Coronary artery (tissue), 2 donors: ENCODE results near the gene JOSD2.

Experiments used
- DNase-seq: peaks from one replicate; pipeline ENCODE4 v3.0.0-alpha.2; 2017; ENCODE audit warnings: low spot score
- H3K27ac ChIP-seq, 2 donors: fragments of 200-600 bp; sonication (generic); one replicate each; pipeline ENCODE4 v1.5.1; 2016 to 2019
- H3K4me3 ChIP-seq: fragments of 200-600 bp; sonication (generic); 2 replicates; pipeline ENCODE4 v1.5.1; 2016; ENCODE audit warnings: mild to moderate bottlenecking, moderate library complexity
- CTCF ChIP-seq: fragments of 200-600 bp; sonication (generic); IDR thresholded peaks from one replicate; pipeline ENCODE4 v1.5.1; 2019; ENCODE audit warnings: antibody characterized with exemption

JOSD2 gene

GRCh38 chr19:50500060-50500752 lies 10.8 kb downstream of the JOSD2 start:
- no peak for DNase-seq
- Histone ChIP-seq H3K27ac (no peak overlapping the region), H3K4me3 (no peak overlapping the region)
- no peak for TF ChIP-seq CTCF

- TF ChIP-seq CTCF = no peak
- H3K27ac ChIP-seq = no peak overlapping the region
- H3K4me3 ChIP-seq = no peak overlapping the region
- DNase-seq = no peak
Measured at GRCh38 chr19:50498219-50499056, 12.6 kb downstream of the JOSD2 start.

GRCh38 chr19:50497022-50497405 lies 14.0 kb downstream of the JOSD2 start:
- DNase-seq = no peak
- no peak overlapping the region for H3K4me3 ChIP-seq
- no peak for TF ChIP-seq CTCF
- no peak overlapping the region for H3K27ac ChIP-seq

- H3K27ac ChIP-seq = no peak overlapping the region
Measured at GRCh38 chr19:50496189-50497021, 14.6 kb downstream of the JOSD2 start.

GRCh38 chr19:50495020-50495531 lies 15.9 kb downstream of the JOSD2 start:
- H3K27ac ChIP-seq = no peak overlapping the region
- DNase-seq = no peak
- no peak for TF ChIP-seq CTCF
- no peak overlapping the region for H3K4me3 ChIP-seq

More at GRCh38 chr19:50496189-50497021, 14.6 kb downstream of the JOSD2 start:
- DNase-seq = no peak
- no peak for TF ChIP-seq CTCF
- no peak overlapping the region for H3K4me3 ChIP-seq

GRCh38 chr19:50494186-50495019 lies 16.6 kb downstream of the JOSD2 start:
- no peak overlapping the region for H3K27ac ChIP-seq
- DNase-seq = no peak
- no peak for TF ChIP-seq CTCF
- no peak overlapping the region for H3K4me3 ChIP-seq
